ENCODE measurements around the gene STOML2.
A peak's percentile ranks its signal among the peaks of the same experiment; 100 is the strongest.

STOML2 gene

GRCh38 chr9:35106343-35106730, 3.4 kb upstream of the STOML2 start:
- no peak overlapping the region for H3K4me3 ChIP-seq (ENCODE audit: low read depth, low read length)
- DNase-seq (ENCODE audit: low read depth): no peak
- TF ChIP-seq, protein P1, sequence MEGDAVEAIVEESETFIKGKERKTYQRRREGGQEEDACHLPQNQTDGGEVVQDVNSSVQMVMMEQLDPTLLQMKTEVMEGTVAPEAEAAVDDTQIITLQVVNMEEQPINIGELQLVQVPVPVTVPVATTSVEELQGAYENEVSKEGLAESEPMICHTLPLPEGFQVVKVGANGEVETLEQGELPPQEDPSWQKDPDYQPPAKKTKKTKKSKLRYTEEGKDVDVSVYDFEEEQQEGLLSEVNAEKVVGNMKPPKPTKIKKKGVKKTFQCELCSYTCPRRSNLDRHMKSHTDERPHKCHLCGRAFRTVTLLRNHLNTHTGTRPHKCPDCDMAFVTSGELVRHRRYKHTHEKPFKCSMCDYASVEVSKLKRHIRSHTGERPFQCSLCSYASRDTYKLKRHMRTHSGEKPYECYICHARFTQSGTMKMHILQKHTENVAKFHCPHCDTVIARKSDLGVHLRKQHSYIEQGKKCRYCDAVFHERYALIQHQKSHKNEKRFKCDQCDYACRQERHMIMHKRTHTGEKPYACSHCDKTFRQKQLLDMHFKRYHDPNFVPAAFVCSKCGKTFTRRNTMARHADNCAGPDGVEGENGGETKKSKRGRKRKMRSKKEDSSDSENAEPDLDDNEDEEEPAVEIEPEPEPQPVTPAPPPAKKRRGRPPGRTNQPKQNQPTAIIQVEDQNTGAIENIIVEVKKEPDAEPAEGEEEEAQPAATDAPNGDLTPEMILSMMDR (IDR thresholded peaks at IDR 0.05; ENCODE audit: control insufficient read depth, extremely low read depth, insufficient read depth): no peak

DNA sequence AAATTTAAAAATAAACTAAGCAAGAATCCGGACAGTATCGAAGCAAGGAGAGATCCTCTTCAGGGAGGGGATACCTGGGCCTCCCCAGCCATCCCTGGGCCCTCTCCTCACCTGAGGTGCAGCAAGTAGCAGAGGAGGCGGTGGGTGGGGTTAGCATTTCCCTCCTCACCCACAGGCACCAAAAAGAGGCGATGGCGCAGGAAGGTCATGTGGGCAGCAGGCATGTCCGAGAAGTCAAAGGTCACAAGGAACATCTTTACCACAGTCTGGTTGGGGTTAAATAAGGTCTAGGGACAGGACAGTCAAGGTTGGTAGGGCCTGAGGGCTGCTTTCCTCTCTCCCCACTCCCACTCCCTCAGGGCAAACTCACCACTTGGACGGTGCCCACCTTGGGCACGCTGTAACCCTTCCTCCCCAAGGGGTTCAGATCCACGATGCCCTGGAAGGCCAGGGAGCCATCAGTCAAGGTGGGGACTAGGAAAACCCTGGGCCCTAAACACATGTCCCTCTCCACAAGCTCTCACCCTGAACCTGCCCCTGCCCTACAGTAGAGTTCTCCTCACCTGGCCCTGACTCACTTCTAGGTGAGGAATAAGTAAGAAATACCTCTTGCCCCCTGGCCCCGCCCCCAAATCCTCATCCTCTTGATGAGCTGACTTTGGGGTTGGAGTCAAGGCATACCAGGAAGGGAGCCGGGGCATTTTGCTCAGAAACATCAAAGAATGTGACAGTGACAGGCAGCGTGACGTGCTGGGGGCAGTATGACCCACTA, 2.8 kb upstream of the STOML2 start:
- no peak overlapping the region for H3K4me3 ChIP-seq (ENCODE audit: low read depth, low read length)
- DNase-seq (ENCODE audit: low read depth): no peak
- TF ChIP-seq, protein P1 (IDR thresholded peaks at IDR 0.05; ENCODE audit: control insufficient read depth, extremely low read depth, insufficient read depth): no peak

DNA sequence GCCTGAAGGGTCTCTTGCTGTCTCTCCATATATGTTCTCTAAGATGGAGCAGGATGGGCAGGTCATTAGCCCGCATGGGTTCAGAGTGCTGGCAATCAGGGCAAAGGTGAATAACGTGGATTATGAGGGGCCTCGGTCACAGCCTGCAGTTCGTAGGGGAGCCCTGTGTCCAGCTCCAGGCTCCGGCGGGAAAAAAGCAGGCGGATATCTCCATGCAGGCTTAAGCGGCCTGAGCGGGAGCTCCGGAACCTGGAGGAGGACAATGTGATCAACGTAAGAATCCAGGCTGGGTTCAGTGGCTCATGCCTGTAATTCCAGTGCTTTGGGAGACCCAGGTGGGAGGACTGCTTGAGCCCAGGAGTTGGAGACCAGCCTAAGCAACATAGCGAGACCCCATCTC, 2.2 kb upstream of the STOML2 start:
- no peak for DNase-seq (ENCODE audit: low read depth)
- TF ChIP-seq, protein P1 (IDR thresholded peaks at IDR 0.05; ENCODE audit: control insufficient read depth, extremely low read depth, insufficient read depth): no peak
- H3K4me3 ChIP-seq (ENCODE audit: low read depth, low read length): no peak overlapping the region

GRCh38 chr9:35104586-35104985, 1.7 kb upstream of the STOML2 start:
- no peak for DNase-seq (ENCODE audit: low read depth)
- TF ChIP-seq, protein P1 (IDR thresholded peaks at IDR 0.05; ENCODE audit: control insufficient read depth, extremely low read depth, insufficient read depth): no peak

GRCh38 chr9:35103660-35104191, 795 bp upstream of the STOML2 start:
- H3K4me3 ChIP-seq (ENCODE audit: low read depth, low read length): peak overlapping the region; percentile 93
- TF ChIP-seq, protein P1 (IDR thresholded peaks at IDR 0.05; ENCODE audit: control insufficient read depth, extremely low read depth, insufficient read depth): no peak
- no peak for DNase-seq (ENCODE audit: low read depth)

More at GRCh38 chr9:35104586-35104985, 1.7 kb upstream of the STOML2 start:
- H3K4me3 ChIP-seq (ENCODE audit: low read depth, low read length): no peak overlapping the region

GRCh38 chr9:35102465-35102768, 514 bp downstream of the STOML2 start:
- H3K4me3 ChIP-seq (ENCODE audit: low read depth, low read length): peak overlapping the region; percentile 93
- no peak for DNase-seq (ENCODE audit: low read depth)
- TF ChIP-seq, protein P1 (IDR thresholded peaks at IDR 0.05; ENCODE audit: control insufficient read depth, extremely low read depth, insufficient read depth): no peak

DNA sequence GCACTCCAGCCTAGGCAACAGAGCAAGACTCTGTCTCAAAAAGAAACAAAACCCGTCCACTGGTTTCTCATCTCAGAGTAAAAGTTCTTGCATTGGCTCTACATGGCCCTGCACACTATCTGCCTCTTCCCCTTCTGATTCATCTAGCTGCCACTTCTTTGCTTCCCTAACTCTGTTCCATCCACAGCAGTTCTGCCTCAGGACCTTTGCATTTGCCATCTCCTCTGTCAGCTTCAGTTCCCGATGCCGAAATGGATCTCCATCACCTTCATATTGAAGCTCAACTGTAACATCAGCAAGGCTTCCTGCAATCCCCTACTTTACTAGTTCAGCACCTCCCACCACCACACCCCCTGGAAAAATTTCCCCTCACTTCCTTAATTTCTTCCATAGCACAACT, 5.4 kb downstream of the STOML2 start:
- DNase-seq (ENCODE audit: low read depth): no peak
- no peak overlapping the region for H3K4me3 ChIP-seq (ENCODE audit: low read depth, low read length)
- TF ChIP-seq, protein P1 (IDR thresholded peaks at IDR 0.05; ENCODE audit: control insufficient read depth, extremely low read depth, insufficient read depth): no peak

Data from LNCaP clone FGC (cell line).